Caco-2 (cell line): Measurements from ENCODE around the gene PSORS1C2. TPM values are rescaled to one million over a fixed set of nuclear protein-coding genes. Genes with fewer than 3 reads are reported as not detected.
"Not testable (repeated sequence)": the region's sequence is repeated elsewhere in the genome, so short reads cannot be mapped to it uniquely, and the experiment has no call there.

Experiments used
- BruUV-seq: library from RNA; stranded (reverse); fragments of 400-500 nt; replicated peaks from 2 replicates; lab custom pipeline; 2021; lab: Mats Ljungman, UMichigan
- CTCF ChIA-PET: fragments of 300-600 bp; sonication (Branson Sonifier 250); formaldehyde crosslinking; loops from one replicate; lab custom pipeline; 2022; ENCODE audit warnings: antibody characterized with exemption; lab: Charles Lee
- POLR2A ChIA-PET: fragments of 300-600 bp; sonication (Branson Sonifier 250); formaldehyde crosslinking; loops from one replicate; lab custom pipeline; 2022; ENCODE audit warnings: antibody characterized with exemption; lab: Charles Lee
- DNase-seq, 2 experiments: peaks; one replicate each; pipeline versions ENCODE4 v3.0.0 to v3.0.0-alpha.2; 2020 to 2022
- H3K27me3 ChIP-seq: replicated peaks from 2 replicates; pipeline ENCODE4 v1.6.0; 2011; ENCODE audit warnings: low read length; ENCODE audit not compliant: control insufficient read depth, insufficient read depth
- H3K36me3 ChIP-seq: 2 replicates; pipeline ENCODE4 v1.5.1; 2011; ENCODE audit warnings: low read length; ENCODE audit not compliant: control insufficient read depth, insufficient read depth
- H3K4me1 ChIP-seq: fragments of 250-450 bp; sonication (Bioruptor Pico); 2 replicates; pipeline ENCODE4 v1.5.1; 2020; ENCODE audit warnings: mild to moderate bottlenecking
- H3K4me3 ChIP-seq: 2 replicates; pipeline ENCODE4 v1.5.1; 2011; ENCODE audit warnings: low read depth, mild to moderate bottlenecking, control low read depth, low read length
- H3K9me3 ChIP-seq: fragments of 250-450 bp; sonication (Bioruptor Pico); 2 replicates; pipeline ENCODE4 v1.5.1; 2020; ENCODE audit warnings: mild to moderate bottlenecking, moderate library complexity
- H3K27ac Mint-ChIP-seq: one replicate; pipeline ENCODE4 v1.8.0; 2022; ENCODE audit warnings: mixed read lengths; ENCODE audit not compliant: unreplicated experiment
- H3K27me3 Mint-ChIP-seq: one replicate; pipeline ENCODE4 v1.8.0; 2022; ENCODE audit warnings: mixed read lengths; ENCODE audit not compliant: insufficient read depth, unreplicated experiment
- H3K36me3 Mint-ChIP-seq: one replicate; pipeline ENCODE4 v1.8.0; 2022; ENCODE audit warnings: mild to moderate bottlenecking, mixed read lengths; ENCODE audit not compliant: insufficient read depth, unreplicated experiment
- H3K4me1 Mint-ChIP-seq: one replicate; pipeline ENCODE4 v1.8.0; 2022; ENCODE audit warnings: low read depth, mixed read lengths; ENCODE audit not compliant: unreplicated experiment
- H3K4me3 Mint-ChIP-seq: one replicate; pipeline ENCODE4 v1.8.0; 2022; ENCODE audit warnings: mild to moderate bottlenecking, moderate library complexity, mixed read lengths; ENCODE audit not compliant: unreplicated experiment
- H3K9me3 Mint-ChIP-seq: one replicate; pipeline ENCODE4 v1.8.0; 2022; ENCODE audit warnings: mixed read lengths; ENCODE audit not compliant: unreplicated experiment
- intact Hi-C: fragments of 100-400 bp; cut with micrococcal nuclease; formaldehyde crosslinking; loops from one replicate; pipeline ENCODE4 v1.10.0; 2022; ENCODE audit not compliant: unreplicated experiment
- total RNA-seq: library from RNA; stranded (reverse); gene quantifications from 2 replicates; pipeline ENCODE4 v1.2.3, GENCODE V29; 2022
- TF ChIP-seq, protein P1 (sequence below), 2 experiments: fragments of 200-600 bp in 1 of 2; IDR thresholded peaks; 1 replicate in 1 of 2; 2 replicates in 1 of 2; pipeline versions ENCODE4 v1.5.1 to v1.8.0; 2011 to 2022; ENCODE audit warnings: antibody characterized with exemption in 1 of 2, control low read depth in 1 of 2, inconsistent platforms in 1 of 2, low read depth in 1 of 2, low read length in 1 of 2, mild to moderate bottlenecking in 1 of 2, moderate library complexity in 1 of 2; ENCODE audit not compliant: insufficient read depth in 1 of 2, severe bottlenecking in 1 of 2, unreplicated experiment in 1 of 2

Gene PSORS1C2
- total RNA-seq, 1 experiment from 2014 or later, result not detected

- H3K4me1 ChIP-seq, H3K4me3 ChIP-seq, H3K27me3 Mint-ChIP-seq, BruUV-seq, intact Hi-C loops, H3K36me3 Mint-ChIP-seq, H3K9me3 ChIP-seq, H3K36me3 ChIP-seq, H3K9me3 Mint-ChIP-seq, DNase-seq, H3K4me3 Mint-ChIP-seq, CTCF ChIA-PET, POLR2A ChIA-PET, H3K27ac Mint-ChIP-seq, H3K27me3 ChIP-seq, H3K4me1 Mint-ChIP-seq: not testable (repeated sequence)
Observed at GRCh38 chr6:31183287-31183686, 44.4 kb upstream of the PSORS1C2 start.

DNA sequence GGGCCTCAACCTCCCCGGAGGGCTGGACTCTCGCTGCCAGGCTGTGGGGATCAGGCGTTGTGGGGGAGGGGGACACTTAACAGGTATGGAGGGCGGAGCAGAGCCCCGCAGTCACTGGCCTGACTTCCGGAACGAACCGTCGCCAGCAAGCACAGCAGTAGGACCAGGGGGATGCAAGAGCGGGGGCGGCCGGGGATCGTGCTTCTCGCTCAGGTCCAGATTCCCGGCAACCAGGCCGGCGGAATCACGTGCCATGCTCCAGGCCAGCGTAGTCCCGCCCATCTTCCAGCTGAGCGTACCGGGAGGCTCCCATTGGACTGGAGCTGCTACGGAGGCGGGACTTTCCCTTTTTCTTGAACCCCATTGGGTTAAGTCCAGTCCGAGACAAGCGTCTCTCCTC, 41.6 kb upstream of the PSORS1C2 start:
- Mint-ChIP-seq H3K27me3 (no peaks in the 10 kb centered on the region), H3K27ac (no peak overlapping the region), H3K36me3 (no peaks in the 10 kb centered on the region), H3K4me1 (no peaks in the 10 kb centered on the region), H3K4me3 (no peak overlapping the region), H3K9me3 (no peaks in the 10 kb centered on the region)
- intact Hi-C loops, result no loop called here
- Histone ChIP-seq H3K4me3 (no peak overlapping the region), H3K4me1 (no peaks in the 10 kb centered on the region), H3K27me3 (no peaks in the 10 kb centered on the region), H3K36me3 (no peaks in the 10 kb centered on the region), H3K9me3 (no peaks in the 10 kb centered on the region)
- CTCF ChIA-PET, result no interaction called here
- BruUV-seq, result no TSS peak
- POLR2A ChIA-PET, result no interaction called here
- TF ChIP-seq, protein P1, sequence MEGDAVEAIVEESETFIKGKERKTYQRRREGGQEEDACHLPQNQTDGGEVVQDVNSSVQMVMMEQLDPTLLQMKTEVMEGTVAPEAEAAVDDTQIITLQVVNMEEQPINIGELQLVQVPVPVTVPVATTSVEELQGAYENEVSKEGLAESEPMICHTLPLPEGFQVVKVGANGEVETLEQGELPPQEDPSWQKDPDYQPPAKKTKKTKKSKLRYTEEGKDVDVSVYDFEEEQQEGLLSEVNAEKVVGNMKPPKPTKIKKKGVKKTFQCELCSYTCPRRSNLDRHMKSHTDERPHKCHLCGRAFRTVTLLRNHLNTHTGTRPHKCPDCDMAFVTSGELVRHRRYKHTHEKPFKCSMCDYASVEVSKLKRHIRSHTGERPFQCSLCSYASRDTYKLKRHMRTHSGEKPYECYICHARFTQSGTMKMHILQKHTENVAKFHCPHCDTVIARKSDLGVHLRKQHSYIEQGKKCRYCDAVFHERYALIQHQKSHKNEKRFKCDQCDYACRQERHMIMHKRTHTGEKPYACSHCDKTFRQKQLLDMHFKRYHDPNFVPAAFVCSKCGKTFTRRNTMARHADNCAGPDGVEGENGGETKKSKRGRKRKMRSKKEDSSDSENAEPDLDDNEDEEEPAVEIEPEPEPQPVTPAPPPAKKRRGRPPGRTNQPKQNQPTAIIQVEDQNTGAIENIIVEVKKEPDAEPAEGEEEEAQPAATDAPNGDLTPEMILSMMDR (IDR thresholded peaks at IDR 0.05; ENCODE audit: insufficient read depth in 1 of 2, low read depth in 1 of 2, low read length in 1 of 2, severe bottlenecking in 1 of 2, unreplicated experiment in 1 of 2), result no peak
- no peak for DNase-seq

DNA sequence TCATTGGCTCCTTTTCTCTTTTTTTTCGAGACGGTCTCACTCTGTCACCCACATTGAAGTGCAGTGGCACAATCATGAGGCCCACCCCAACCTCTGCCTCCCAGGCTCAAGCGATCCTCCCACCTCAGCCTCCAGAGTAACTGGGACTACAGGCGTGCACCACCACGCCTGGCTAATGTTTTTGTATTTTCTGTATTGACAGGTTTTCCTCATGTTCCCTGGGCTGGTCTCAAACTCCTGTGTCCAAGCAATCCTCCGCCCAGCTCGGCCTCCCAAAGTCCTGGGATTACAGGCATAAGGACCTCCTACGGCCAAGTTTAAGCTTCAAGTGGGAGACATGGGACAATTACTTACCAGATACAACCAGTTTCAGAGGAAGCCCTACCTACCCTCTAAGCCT, 41.0 kb upstream of the PSORS1C2 start:
- Mint-ChIP-seq H3K36me3 (no peaks in the 10 kb centered on the region), H3K27ac (no peak overlapping the region), H3K9me3 (no peaks in the 10 kb centered on the region), H3K4me1 (no peaks in the 10 kb centered on the region), H3K4me3 (no peak overlapping the region), H3K27me3 (no peaks in the 10 kb centered on the region)
- ChIA-PET POLR2A (no interaction called here), CTCF (no interaction called here)
- no peaks in the 10 kb centered on the region for H3K4me1 ChIP-seq
- TF ChIP-seq, protein P1 (IDR thresholded peaks at IDR 0.05; ENCODE audit: insufficient read depth in 1 of 2, low read depth in 1 of 2, low read length in 1 of 2, severe bottlenecking in 1 of 2, unreplicated experiment in 1 of 2), result no peak
- no TSS peak for BruUV-seq
- H3K9me3 ChIP-seq, result no peaks in the 10 kb centered on the region
- DNase-seq, result no peak
- intact Hi-C loops, result no loop called here
- no peak overlapping the region for H3K4me3 ChIP-seq
- no peaks in the 10 kb centered on the region for H3K27me3 ChIP-seq
- no peaks in the 10 kb centered on the region for H3K36me3 ChIP-seq

DNA sequence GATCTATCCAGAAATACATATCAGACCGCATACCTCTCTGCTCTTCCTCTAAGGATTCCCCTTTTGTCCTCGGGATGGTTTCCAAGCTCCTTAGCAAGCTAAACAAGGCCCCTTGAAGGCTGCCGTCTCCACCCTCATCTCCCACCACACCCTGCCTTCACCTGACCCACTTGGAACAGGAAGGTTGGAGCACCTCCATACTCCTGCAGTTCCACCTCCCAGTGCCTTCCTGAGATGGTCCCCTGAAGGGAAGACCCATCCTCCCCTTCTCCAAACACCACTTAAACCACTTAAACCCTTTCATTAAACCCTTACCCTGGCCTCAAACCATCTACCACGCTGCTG, 40.1 kb upstream of the PSORS1C2 start:
- H3K4me3 ChIP-seq, result no peak overlapping the region
- intact Hi-C loops, result no loop called here
- Mint-ChIP-seq H3K9me3 (no peaks in the 10 kb centered on the region), H3K4me1 (no peaks in the 10 kb centered on the region), H3K27ac (no peak overlapping the region), H3K27me3 (no peaks in the 10 kb centered on the region), H3K4me3 (no peak overlapping the region), H3K36me3 (no peaks in the 10 kb centered on the region)
- H3K27me3 ChIP-seq, result no peaks in the 10 kb centered on the region
- H3K9me3 ChIP-seq, result no peaks in the 10 kb centered on the region
- ChIA-PET CTCF (no interaction called here), POLR2A (no interaction called here)
- BruUV-seq, result no TSS peak
- DNase-seq, result no peak
- no peaks in the 10 kb centered on the region for H3K36me3 ChIP-seq
- H3K4me1 ChIP-seq, result no peaks in the 10 kb centered on the region
- TF ChIP-seq, protein P1 (IDR thresholded peaks at IDR 0.05; ENCODE audit: insufficient read depth in 1 of 2, low read depth in 1 of 2, low read length in 1 of 2, severe bottlenecking in 1 of 2, unreplicated experiment in 1 of 2), result no peak
